ENCODE data around the gene SYNJ2. TPM values are rescaled to one million over a fixed set of nuclear protein-coding genes. Genes with fewer than 3 reads are reported as not detected.
A peak's percentile ranks its signal among the peaks of the same experiment; 100 is the strongest.

Gene SYNJ2
- total RNA-seq, 1 donor from 2014 or later = 8.2 TPM

- no peak for TF ChIP-seq CTCF (IDR thresholded peaks at IDR 0.05; ENCODE audit: insufficient read depth, low read length, severe bottlenecking)
- DNase-seq (ENCODE audit: low read depth) = peak; percentile 49
- Histone ChIP-seq H3K36me3 (ENCODE audit: control insufficient read depth, insufficient read depth, low read length) (peaks cover 1% of the 10 kb centered on the region), H3K27me3 (ENCODE audit: control insufficient read depth, insufficient read depth, low read length) (no peaks in the 10 kb centered on the region), H3K4me3 (ENCODE audit: low read depth, low read length) (no peak overlapping the region)
- FAIRE-seq = peak; percentile 79
Measured at GRCh38 chr6:158049055-158050028, 67.7 kb downstream of the SYNJ2 start.

- FAIRE-seq (no peak), DNase-seq (ENCODE audit: low read depth) (no peak)
- peaks cover 1% of the 10 kb centered on the region for H3K36me3 ChIP-seq (ENCODE audit: control insufficient read depth, insufficient read depth, low read length)
- TF ChIP-seq CTCF (IDR thresholded peaks at IDR 0.05; ENCODE audit: insufficient read depth, low read length, severe bottlenecking) = no peak
- no peak overlapping the region for H3K4me3 ChIP-seq (ENCODE audit: low read depth, low read length)
- H3K27me3 ChIP-seq (ENCODE audit: control insufficient read depth, insufficient read depth, low read length) = no peaks in the 10 kb centered on the region
Measured at GRCh38 chr6:158050107-158050735, 68.6 kb downstream of the SYNJ2 start.

GRCh38 chr6:158050955-158051354 lies 69.3 kb downstream of the SYNJ2 start:
- Histone ChIP-seq H3K27me3 (ENCODE audit: control insufficient read depth, insufficient read depth, low read length) (no peaks in the 10 kb centered on the region), H3K4me3 (ENCODE audit: low read depth, low read length) (no peak overlapping the region), H3K36me3 (ENCODE audit: control insufficient read depth, insufficient read depth, low read length) (peaks cover 1% of the 10 kb centered on the region)
- FAIRE-seq (no peak), DNase-seq (ENCODE audit: low read depth) (peak; percentile 54)
- TF ChIP-seq CTCF (IDR thresholded peaks at IDR 0.05; ENCODE audit: insufficient read depth, low read length, severe bottlenecking) = no peak

GRCh38 chr6:158051968-158052367 lies 70.3 kb downstream of the SYNJ2 start:
- TF ChIP-seq CTCF (IDR thresholded peaks at IDR 0.05; ENCODE audit: insufficient read depth, low read length, severe bottlenecking) = no peak
- H3K27me3 ChIP-seq (ENCODE audit: control insufficient read depth, insufficient read depth, low read length) = no peaks in the 10 kb centered on the region
- no peaks in the 10 kb centered on the region for H3K36me3 ChIP-seq (ENCODE audit: control insufficient read depth, insufficient read depth, low read length)
- H3K4me3 ChIP-seq (ENCODE audit: low read depth, low read length) = no peak overlapping the region
- FAIRE-seq (no peak), DNase-seq (ENCODE audit: low read depth) (no peak)

- no peak for TF ChIP-seq CTCF (IDR thresholded peaks at IDR 0.05; ENCODE audit: insufficient read depth, low read length, severe bottlenecking)
- FAIRE-seq (no peak), DNase-seq (ENCODE audit: low read depth) (no peak)
- H3K36me3 ChIP-seq (ENCODE audit: control insufficient read depth, insufficient read depth, low read length) = no peaks in the 10 kb centered on the region
- no peaks in the 10 kb centered on the region for H3K27me3 ChIP-seq (ENCODE audit: control insufficient read depth, insufficient read depth, low read length)
- H3K4me3 ChIP-seq (ENCODE audit: low read depth, low read length) = no peak overlapping the region
Measured at GRCh38 chr6:158053377-158054313, 72.0 kb downstream of the SYNJ2 start.

Data from bronchial epithelial cell (primary cell).